ENCODE results near the gene GRM8.

DNA sequence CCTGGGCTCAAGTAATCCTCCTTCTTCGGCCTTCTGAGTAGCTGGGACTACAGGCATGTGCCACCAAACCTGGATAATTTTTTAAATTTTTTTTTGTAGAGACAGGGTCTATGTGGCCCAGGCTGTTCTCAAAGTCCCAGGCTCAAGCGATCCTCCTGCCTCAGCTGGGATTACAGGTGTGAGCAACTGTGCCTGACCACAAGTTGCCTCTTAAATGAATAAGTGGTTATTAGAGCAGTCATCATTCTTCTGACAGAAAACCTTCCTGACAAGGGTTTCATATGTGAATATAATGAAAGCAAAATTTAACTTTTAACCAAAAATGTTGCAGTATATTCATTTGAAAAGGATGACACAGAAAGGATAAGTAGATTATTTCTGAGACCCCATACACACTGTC is 532.5 kb downstream of the GRM8 start:
- TF ChIP-seq, protein P1, sequence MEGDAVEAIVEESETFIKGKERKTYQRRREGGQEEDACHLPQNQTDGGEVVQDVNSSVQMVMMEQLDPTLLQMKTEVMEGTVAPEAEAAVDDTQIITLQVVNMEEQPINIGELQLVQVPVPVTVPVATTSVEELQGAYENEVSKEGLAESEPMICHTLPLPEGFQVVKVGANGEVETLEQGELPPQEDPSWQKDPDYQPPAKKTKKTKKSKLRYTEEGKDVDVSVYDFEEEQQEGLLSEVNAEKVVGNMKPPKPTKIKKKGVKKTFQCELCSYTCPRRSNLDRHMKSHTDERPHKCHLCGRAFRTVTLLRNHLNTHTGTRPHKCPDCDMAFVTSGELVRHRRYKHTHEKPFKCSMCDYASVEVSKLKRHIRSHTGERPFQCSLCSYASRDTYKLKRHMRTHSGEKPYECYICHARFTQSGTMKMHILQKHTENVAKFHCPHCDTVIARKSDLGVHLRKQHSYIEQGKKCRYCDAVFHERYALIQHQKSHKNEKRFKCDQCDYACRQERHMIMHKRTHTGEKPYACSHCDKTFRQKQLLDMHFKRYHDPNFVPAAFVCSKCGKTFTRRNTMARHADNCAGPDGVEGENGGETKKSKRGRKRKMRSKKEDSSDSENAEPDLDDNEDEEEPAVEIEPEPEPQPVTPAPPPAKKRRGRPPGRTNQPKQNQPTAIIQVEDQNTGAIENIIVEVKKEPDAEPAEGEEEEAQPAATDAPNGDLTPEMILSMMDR (IDR thresholded peaks at IDR 0.05), result no peak
- TF ChIP-seq POLR2AphosphoS5 (IDR thresholded peaks at IDR 0.05), result no peak
- no peak for TF ChIP-seq POLR2A (IDR thresholded peaks at IDR 0.05)

Measured in breast epithelium (tissue), 3 donors.